CD4-positive, alpha-beta T cell (primary cell): ENCODE results near the gene PITPNC1. TPM values are rescaled to one million over a fixed set of nuclear protein-coding genes. Genes with fewer than 3 reads are reported as not detected.
"Not testable (repeated sequence)": the region's sequence is repeated elsewhere in the genome, so short reads cannot be mapped to it uniquely, and the experiment has no call there.

Experiments
- ATAC-seq: fragments of 200-7000 bp; cut with Tn5 transposase; one replicate; pipeline ENCODE4 v1.10.0; 2022; ENCODE audit warnings: mild to moderate bottlenecking; ENCODE audit not compliant: poor library complexity
- CTCF ChIA-PET: fragments of 350-600 bp; sonication (Branson Sonifier 250); formaldehyde crosslinking; loops from one replicate; lab custom pipeline; 2021; ENCODE audit warnings: antibody characterized with exemption, inconsistent platforms; lab: Charles Lee
- POLR2A ChIA-PET: fragments of 350-600 bp; sonication (Branson Sonifier 250); formaldehyde crosslinking; loops from one replicate; lab custom pipeline; 2021; ENCODE audit warnings: antibody characterized with exemption, inconsistent platforms; lab: Charles Lee
- DNase-seq, 14 experiments: peaks; one replicate each; pipeline ENCODE4 v3.0.0-alpha.2; 2013 to 2020; ENCODE audit warnings: mixed read lengths in 2 of 14
- H3K27ac ChIP-seq, 2 donors: one replicate each; pipeline versions ENCODE4 v1.5.1 to v1.7.0; 2013; ENCODE audit warnings: low read length in 2 of 2, low read depth in 1 of 2, mild to moderate bottlenecking in 1 of 2
- H3K27me3 ChIP-seq, 2 experiments: 1 replicate in 1 of 2; 2 replicates in 1 of 2; pipeline versions ENCODE4 v1.6.1 to v1.7.0; 2013; ENCODE audit warnings: low read length in 2 of 2, control low read depth in 1 of 2, mild to moderate bottlenecking in 1 of 2, moderate library complexity in 1 of 2; ENCODE audit not compliant: insufficient read depth in 2 of 2, control insufficient read depth in 1 of 2
- H3K36me3 ChIP-seq: one replicate; pipeline ENCODE4 v1.6.1; 2013; ENCODE audit warnings: low read length, control low read depth; ENCODE audit not compliant: insufficient read depth
- H3K4me1 ChIP-seq: one replicate; pipeline ENCODE4 v1.6.1; 2013; ENCODE audit warnings: low read length, control low read depth; ENCODE audit not compliant: insufficient read depth
- H3K4me3 ChIP-seq: one replicate; pipeline ENCODE4 v1.5.1; 2013; ENCODE audit warnings: mild to moderate bottlenecking, low read length, moderate library complexity
- H3K9me3 ChIP-seq, 2 experiments: 1 replicate in 1 of 2; 2 replicates in 1 of 2; pipeline versions ENCODE4 v1.6.1 to v1.7.0; 2013; ENCODE audit warnings: low read length in 2 of 2, mild to moderate bottlenecking in 2 of 2, control low read depth in 1 of 2, moderate library complexity in 1 of 2; ENCODE audit not compliant: control insufficient read depth in 1 of 2, insufficient read depth in 1 of 2
- H3K27ac Mint-ChIP-seq: one replicate; pipeline ENCODE4 v1.8.0; 2020; ENCODE audit warnings: mixed read lengths
- H3K27me3 Mint-ChIP-seq: one replicate; pipeline ENCODE4 v1.8.0; 2021; ENCODE audit warnings: mixed read lengths
- H3K36me3 Mint-ChIP-seq: one replicate; pipeline ENCODE4 v1.8.0; 2021; ENCODE audit warnings: low read depth, mixed read lengths
- H3K4me1 Mint-ChIP-seq: one replicate; pipeline ENCODE4 v1.8.0; 2021; ENCODE audit warnings: low read depth, mixed read lengths
- H3K4me3 Mint-ChIP-seq: one replicate; pipeline ENCODE4 v1.8.0; 2020; ENCODE audit warnings: mild to moderate bottlenecking, mixed read lengths
- H3K9me3 Mint-ChIP-seq: one replicate; pipeline ENCODE4 v1.8.0; 2020; ENCODE audit warnings: mixed read lengths
- intact Hi-C, 2 experiments: fragments of 100-400 bp; cut with DNase I in 1 of 2; cut with micrococcal nuclease in 1 of 2; formaldehyde crosslinking; loops; one replicate each; pipeline versions ENCODE4 v1.15.1 to v1.9.0; 2023 to 2025; cut with DNase I, micrococcal nuclease
- polyA plus RNA-seq, 2 donors: library from polyadenylated mRNA; unstranded; fragments of 120-200 nt; gene quantifications; one replicate each; pipeline ENCODE4 v1.2.1, GENCODE V29; 2013
- total RNA-seq, 174 experiments: library from RNA in 2 of 174; stranded (reverse) in 2 of 174; gene quantifications; one replicate each; pipeline ENCODE4 v1.2.3 and lab custom pipeline; 2021 to 2026
- TF ChIP-seq, protein P1 (sequence below): fragments of 200-600 bp; IDR thresholded peaks from one replicate; pipeline ENCODE4 v1.8.0; 2022; ENCODE audit warnings: antibody characterized with exemption, mild to moderate bottlenecking

PITPNC1 gene
- total RNA-seq: 10 to 100 TPM; 80.2 to 83.4 TPM
- polyA plus RNA-seq (2013, experiment 1 of 2): 72.4 TPM
- 72.0 TPM for polyA plus RNA-seq (2013, experiment 2 of 2)
- 14.0 to 549 (median 119) reads per million in 172 experiments for total RNA-seq (lab: John Stamatoyannopoulos, UW)

- peak within 1 kb of the TSS; percentile 76 to 95 for H3K27ac ChIP-seq
- Mint-ChIP-seq H3K9me3 (no peaks in the 10 kb centered on the region), H3K27ac (peak within 1 kb of the TSS; percentile 86), H3K4me1 (peaks cover 41% of the 10 kb centered on the region), H3K27me3 (no peaks in the 10 kb centered on the region), H3K36me3 (peaks cover 33% of the 10 kb centered on the region), H3K4me3 (peak within 1 kb of the TSS; percentile 97)
- ATAC-seq: peak; percentile 71
- TF ChIP-seq, protein P1, sequence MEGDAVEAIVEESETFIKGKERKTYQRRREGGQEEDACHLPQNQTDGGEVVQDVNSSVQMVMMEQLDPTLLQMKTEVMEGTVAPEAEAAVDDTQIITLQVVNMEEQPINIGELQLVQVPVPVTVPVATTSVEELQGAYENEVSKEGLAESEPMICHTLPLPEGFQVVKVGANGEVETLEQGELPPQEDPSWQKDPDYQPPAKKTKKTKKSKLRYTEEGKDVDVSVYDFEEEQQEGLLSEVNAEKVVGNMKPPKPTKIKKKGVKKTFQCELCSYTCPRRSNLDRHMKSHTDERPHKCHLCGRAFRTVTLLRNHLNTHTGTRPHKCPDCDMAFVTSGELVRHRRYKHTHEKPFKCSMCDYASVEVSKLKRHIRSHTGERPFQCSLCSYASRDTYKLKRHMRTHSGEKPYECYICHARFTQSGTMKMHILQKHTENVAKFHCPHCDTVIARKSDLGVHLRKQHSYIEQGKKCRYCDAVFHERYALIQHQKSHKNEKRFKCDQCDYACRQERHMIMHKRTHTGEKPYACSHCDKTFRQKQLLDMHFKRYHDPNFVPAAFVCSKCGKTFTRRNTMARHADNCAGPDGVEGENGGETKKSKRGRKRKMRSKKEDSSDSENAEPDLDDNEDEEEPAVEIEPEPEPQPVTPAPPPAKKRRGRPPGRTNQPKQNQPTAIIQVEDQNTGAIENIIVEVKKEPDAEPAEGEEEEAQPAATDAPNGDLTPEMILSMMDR: no peak
- intact Hi-C loops: loop anchor here (2.0 to 10.0 kb wide), 4 partner anchors 16 to 658 kb away; partner anchors contain the start of genes BPTF (in 1 of the 2) and KPNA2 (in 1 of the 2)
- peaks cover 49% of the 10 kb centered on the region for H3K4me1 ChIP-seq
- H3K27me3 ChIP-seq: no peaks in the 10 kb centered on the region
- DNase-seq: peak; percentile 77 to 95 (median 84)
- no peaks in the 10 kb centered on the region for H3K9me3 ChIP-seq
- CTCF ChIA-PET: interaction anchor here (0.7 to 10.5 kb wide), 11 partner anchors 10 to 226 kb away, joined by 3 to 187 read pairs (median 5); partner anchors contain the start of gene PSMD12
- H3K36me3 ChIP-seq: peaks cover 6% of the 10 kb centered on the region
- POLR2A ChIA-PET: interaction anchor here (0.6 to 6.8 kb wide), 22 partner anchors 9 to 341 kb away, joined by 3 to 129 read pairs (median 13); partner anchors contain the start of genes HELZ, NOL11 and PSMD12
- peak within 1 kb of the TSS; percentile 99 for H3K4me3 ChIP-seq
These were observed at the start of gene PITPNC1 for GRCh38 chr17:67376737-67377487. Gene PITPNC1, plus strand, starts transcription at chr17:67377281.

DNA sequence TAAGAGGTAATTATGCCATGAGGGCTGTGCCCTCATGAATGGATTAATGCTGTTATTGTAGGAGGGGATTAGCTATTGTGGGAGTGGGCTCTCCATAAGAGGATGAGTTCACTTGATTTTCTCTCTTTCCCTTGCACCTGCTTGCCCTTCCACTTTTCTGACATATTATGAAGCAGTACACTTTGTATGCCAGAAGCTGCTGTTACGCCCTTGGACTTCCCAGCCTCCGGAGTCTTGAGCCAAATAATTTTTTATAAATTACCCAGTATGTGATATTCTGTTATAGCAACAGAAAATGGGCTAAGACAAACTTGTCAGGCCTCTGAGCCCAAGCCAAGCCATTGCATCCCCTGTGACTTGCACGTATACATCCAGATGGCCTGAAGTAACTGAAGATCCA is 49.1 kb upstream of the PITPNC1 start:
- DNase-seq: no peak
- Histone ChIP-seq H3K27me3 (no peaks in the 10 kb centered on the region), H3K36me3 (no peaks in the 10 kb centered on the region), H3K27ac (no peak overlapping the region), H3K9me3 (no peaks in the 10 kb centered on the region), H3K4me3 (no peak overlapping the region), H3K4me1 (no peaks in the 10 kb centered on the region)
- TF ChIP-seq, protein P1: no peak
- no peak overlapping the region for H3K27ac Mint-ChIP-seq
- no peaks in the 10 kb centered on the region for H3K9me3 Mint-ChIP-seq
- H3K27me3 Mint-ChIP-seq: no peaks in the 10 kb centered on the region
- no peak overlapping the region for H3K4me3 Mint-ChIP-seq
- ATAC-seq: no peak
- ChIA-PET CTCF (no interaction called here), POLR2A (no interaction called here)
- H3K36me3 Mint-ChIP-seq: no peaks in the 10 kb centered on the region
- H3K4me1 Mint-ChIP-seq: no peaks in the 10 kb centered on the region
- intact Hi-C loops: no loop called here

DNA sequence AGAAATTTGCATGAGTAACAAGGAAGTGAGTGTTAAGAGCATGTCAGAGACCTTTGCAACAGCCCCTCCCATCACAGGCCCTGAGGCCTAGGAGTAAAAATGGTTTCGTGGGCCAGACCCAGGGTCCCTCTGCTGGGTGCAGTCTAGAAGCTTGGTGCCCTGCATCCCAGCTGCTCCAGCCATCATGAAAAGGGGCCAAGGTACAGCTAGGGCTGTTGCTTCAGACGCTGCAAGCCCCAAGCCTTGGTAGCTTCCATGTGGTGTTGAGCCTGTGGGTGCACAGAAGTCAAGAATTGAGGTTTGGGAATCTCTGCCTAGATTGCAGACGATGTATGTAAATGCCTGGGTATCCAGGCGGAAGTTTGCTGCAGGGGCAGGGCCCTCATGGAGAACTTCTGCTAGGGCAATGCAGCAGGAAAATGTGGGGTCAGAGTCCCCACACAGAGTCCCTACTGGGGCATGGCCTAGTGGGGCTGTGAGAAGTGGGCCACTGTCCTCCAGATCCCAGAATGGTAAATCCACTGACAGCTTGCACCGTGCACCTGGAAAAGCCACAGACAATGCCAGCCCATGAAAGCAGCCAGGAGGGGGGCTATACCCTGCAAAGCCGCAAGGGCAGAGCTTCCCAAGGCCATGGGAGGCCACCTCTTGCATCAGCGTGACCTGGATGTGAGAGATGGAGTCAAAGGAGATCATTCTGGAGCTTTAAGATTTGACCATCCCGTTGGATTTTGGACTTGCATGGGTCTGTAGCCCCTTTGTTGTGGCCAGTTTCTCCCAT is 45.5 kb upstream of the PITPNC1 start:
- H3K27ac Mint-ChIP-seq, CTCF ChIA-PET: not testable (repeated sequence)

GRCh38 chr17:67332162-67332508 is 44.9 kb upstream of the PITPNC1 start:
- DNase-seq, H3K9me3 Mint-ChIP-seq, H3K27ac ChIP-seq, H3K27me3 ChIP-seq, ATAC-seq, intact Hi-C loops, H3K4me1 ChIP-seq, H3K9me3 ChIP-seq, H3K27ac Mint-ChIP-seq, H3K36me3 ChIP-seq, H3K27me3 Mint-ChIP-seq, H3K36me3 Mint-ChIP-seq, POLR2A ChIA-PET, H3K4me1 Mint-ChIP-seq, H3K4me3 ChIP-seq, CTCF ChIA-PET, H3K4me3 Mint-ChIP-seq: not testable (repeated sequence)

More for the DNA sequence above, 45.5 kb upstream of the PITPNC1 start:
- H3K4me3 ChIP-seq, intact Hi-C loops, H3K27me3 ChIP-seq, H3K9me3 ChIP-seq, H3K27me3 Mint-ChIP-seq, ATAC-seq, H3K36me3 ChIP-seq, H3K4me1 ChIP-seq, H3K9me3 Mint-ChIP-seq, H3K27ac ChIP-seq, DNase-seq, H3K4me3 Mint-ChIP-seq, POLR2A ChIA-PET, H3K4me1 Mint-ChIP-seq, H3K36me3 Mint-ChIP-seq: not testable (repeated sequence)
